A549 treated with CORT108297 at 1 μM for 4 hours (cell line): Measurements from ENCODE around the gene DMAC1. TPM values are rescaled to one million over a fixed set of nuclear protein-coding genes. Genes with fewer than 3 reads are reported as not detected.

Experiments used
- total RNA-seq: library from RNA; stranded (reverse); fragments of 200-300 nt; extraction: Qiagen RNA extraction; gene quantifications from 5 replicates; pipeline ENCODE4 v1.2.3, GENCODE V29; 2022

DMAC1 gene, protein sequence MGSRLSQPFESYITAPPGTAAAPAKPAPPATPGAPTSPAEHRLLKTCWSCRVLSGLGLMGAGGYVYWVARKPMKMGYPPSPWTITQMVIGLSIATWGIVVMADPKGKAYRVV
- 31.5 to 80.7 TPM (median 74.8 TPM) in 5 replicates for total RNA-seq

DNA sequence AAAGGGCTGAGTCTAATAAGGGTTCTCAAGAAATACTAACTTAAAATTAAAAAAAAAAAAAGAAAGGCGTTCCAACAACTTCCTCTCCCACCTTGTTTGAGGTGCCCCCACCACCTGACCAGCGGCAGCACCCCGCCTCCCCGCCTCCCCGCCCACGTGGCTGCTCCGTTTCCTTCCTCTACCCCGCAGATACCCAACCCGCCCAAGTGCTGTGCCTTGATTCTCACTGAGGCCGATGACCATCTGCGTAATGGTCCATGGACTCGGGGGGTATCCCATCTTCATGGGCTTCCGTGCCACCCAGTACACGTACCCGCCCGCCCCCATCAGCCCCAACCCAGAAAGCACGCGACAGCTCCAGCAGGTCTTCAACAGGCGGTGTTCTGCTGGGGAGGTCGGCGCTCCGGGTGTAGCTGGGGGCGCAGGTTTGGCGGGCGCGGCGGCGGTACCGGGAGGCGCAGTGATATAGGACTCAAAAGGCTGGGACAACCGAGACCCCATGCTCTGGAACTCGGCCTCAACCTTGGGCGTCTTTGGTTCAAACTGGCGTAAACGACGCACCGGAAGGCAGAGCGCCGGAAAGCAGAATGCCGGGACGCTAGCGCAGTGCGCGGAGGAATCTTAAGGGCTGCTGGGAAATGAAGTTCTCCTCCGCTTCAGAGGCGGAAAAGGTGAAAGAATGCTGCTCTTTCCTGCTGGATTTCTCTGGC is at the start of gene DMAC1:
Gene DMAC1, minus strand, starts transcription at position 545 of the 710 bp plus-strand sequence. Its CDS starts 44 bp downstream, at position 501.

